IPS DF 19.7 (cell line): Measurements from ENCODE around the gene FNDC3B.
A peak's percentile ranks its signal among the peaks of the same experiment; 100 is the strongest.
"Not testable (repeated sequence)": the region's sequence is repeated elsewhere in the genome, so short reads cannot be mapped to it uniquely, and the experiment has no call there.

Source experiments
- DNase-seq: peaks from one replicate; pipeline ENCODE4 v3.0.0-alpha.2; 2013; ENCODE audit warnings: low read depth, low spot score

FNDC3B gene

DNA sequence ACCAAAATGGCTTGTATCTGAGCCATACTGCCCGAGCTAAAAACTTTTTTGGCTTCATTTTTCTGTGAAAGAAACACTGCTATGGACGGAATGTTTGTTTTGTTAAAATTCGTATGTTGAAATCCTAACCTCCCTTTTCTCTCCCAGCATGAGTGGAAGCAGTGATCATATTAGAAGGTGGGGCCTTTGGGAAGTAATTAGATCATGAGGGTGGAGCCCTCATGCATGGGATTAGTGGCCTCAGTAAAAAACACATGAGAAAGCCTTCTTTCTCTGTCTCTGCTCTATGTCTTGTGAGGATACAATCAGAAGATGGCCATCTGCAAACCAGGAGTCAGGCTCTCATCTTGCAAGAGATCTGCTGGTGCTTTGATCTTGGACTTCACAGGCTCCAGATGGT, 7.4 kb upstream of the FNDC3B start:
- DNase-seq: no peak

DNA sequence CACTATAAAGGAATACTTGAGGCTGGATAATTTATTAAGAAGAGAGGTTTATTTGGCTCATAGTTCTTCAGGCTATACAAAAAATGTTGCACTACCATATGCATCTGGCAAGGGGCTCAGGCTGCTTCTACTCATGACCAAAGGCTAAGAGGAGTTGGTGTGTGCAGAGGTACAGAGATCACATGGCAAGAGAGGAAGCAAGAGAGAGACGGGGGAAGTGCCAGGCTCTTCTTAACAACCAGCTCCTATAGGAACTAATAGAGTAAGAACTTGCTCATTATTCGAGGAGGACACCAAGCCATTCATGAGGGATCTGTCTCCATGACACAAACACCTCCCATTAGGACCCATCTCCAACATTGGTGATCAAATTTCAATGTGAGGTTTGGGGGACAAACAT, 6.0 kb upstream of the FNDC3B start:
- no peak for DNase-seq

DNA sequence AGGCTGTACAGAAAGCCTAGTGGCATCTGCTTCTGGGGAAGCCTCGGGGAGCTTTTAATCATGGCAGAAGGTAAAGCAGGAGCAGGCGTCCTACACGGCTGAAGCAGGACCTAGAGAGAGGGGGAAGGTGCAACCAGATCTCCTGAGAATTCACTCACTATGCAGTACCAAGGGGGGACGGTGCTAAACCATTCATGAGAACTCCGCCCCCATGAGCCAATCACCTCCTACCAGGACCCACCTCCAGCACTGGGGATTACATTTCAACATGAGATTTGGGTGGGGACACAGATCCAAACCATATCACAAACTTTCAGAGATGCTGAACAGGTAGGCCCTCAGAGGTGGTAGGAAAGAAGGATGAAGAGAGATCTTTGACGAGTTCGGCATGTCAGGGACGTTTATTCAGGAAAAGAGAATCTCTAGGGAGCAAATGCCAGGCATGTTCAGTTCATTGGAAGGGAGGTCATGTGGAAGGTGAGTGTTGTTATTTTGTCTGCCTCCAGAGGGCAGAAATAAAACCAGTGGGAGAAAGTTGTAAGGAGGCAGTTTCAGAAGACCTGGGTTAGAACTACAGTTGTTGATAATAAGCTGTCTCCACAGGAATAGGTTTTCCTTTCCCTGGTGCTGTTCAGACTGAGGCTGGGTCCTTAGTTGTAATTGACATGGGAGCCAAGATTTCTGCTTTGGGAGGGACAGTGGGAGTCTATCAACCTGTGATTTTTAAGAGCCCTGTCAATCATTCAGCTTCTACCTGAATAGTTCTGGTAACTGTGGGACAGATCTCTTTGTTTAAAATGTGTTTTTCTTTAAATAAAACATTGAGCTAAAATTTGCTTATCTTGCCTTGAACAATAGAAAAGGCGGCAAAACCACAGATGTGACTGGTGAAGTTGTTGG, 4.3 kb upstream of the FNDC3B start:
- DNase-seq: peak; percentile 61

DNA sequence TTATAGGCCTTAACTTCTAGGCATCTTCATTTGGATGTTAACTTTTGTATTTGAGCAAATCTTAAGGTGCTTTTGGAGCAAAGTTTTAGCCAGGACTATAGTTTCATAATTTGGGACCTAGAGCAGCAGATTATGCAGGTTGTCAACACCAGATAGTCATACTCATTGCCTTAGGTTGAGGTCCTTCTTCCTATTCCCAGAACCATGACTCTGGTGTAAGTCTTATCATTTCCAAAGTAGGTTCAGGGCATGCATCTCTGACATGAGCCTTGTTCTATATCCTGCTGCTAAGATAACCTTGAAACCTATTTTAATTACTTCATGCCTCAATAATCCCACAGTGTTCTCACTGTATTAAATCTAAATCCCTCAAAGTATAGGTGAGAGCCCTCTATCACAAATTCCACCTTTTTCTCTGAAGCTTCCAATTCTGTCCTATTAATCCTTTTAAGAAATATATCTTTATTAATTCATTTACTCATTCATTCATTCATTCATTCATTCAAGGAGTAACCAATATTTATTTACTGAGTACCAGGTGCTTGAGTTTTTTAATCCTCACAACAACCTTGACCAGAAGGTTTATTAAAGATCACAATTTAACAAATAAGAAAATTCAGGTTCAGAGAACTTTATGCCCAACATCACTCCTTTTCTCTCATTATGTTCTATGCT, 2.7 kb upstream of the FNDC3B start:
- no peak for DNase-seq

DNA sequence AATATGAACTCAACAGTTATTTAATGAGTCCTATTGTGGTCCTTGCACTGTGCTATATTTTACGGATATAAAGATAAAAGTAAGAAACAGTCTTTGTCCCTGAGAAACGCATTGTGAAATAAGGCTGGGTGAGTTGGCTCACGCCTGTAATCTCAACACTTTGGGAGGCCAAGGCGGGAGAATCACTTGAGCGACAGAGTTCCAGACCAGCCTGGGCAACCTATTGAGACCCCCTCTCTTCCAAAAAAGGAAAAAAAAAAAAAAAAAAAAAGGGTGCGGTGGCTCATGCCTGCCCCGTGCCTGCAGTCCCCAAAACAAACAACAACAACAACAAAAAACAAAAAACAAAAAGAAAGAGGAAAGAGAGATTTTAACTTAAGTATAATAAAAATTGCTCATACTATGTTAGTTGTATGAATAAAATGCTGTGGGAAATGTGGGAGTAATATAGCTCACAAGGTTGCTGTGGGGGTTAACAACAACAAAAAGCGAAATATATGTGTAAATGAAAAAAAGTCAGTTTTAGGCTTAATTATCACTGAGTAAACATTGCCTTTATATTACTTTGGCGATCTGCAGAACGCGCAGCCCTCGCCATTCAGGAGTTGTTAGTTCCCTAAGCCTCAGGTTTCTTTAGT, 461 bp upstream of the FNDC3B start:
- no peak for DNase-seq

DNA sequence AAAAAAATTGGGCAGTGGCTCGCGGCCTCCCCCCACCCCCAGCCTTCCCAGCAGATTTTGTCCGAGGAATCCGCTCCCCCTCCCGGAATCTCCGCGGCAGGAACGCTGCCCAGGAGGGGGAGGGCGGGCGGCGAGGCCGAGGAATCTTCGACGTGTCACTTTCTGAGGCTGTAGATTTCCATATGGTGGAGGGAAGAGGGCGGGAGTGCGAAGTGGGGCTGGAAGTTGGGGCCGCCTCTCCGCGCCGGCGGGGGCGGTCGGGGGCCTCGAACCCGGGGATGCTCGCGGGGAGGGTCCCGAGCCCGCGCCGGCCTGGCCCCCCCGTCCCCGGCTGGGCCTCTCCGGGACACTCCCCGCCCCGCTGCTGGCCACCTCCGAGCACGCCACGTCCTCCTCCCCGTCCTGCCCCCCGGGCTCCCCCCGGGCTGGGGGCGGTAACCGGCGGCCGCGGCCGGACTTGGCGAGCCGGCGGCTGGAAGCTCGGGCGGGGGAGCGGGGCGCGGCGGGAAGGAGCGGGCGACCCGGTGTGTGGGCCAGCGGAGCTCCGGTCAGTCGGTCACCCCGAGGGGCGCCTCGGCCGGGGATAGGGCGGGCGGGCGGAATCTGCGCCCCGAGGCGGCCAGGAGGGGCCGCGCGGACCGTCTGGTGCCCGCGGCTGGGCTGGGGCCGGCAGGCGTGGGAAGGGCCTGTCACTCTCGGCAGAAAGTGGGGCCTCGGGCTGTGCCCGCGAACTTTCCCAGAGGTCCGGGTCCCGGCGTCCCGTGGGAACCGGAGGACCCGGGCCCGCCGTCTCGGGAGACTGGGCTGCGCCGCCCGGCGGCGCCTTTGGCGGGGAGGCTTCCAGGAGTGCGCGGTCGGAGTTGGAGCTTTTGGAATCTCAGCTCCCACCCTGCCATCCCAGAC, 951 bp downstream of the FNDC3B start:
- no peak for DNase-seq

DNA sequence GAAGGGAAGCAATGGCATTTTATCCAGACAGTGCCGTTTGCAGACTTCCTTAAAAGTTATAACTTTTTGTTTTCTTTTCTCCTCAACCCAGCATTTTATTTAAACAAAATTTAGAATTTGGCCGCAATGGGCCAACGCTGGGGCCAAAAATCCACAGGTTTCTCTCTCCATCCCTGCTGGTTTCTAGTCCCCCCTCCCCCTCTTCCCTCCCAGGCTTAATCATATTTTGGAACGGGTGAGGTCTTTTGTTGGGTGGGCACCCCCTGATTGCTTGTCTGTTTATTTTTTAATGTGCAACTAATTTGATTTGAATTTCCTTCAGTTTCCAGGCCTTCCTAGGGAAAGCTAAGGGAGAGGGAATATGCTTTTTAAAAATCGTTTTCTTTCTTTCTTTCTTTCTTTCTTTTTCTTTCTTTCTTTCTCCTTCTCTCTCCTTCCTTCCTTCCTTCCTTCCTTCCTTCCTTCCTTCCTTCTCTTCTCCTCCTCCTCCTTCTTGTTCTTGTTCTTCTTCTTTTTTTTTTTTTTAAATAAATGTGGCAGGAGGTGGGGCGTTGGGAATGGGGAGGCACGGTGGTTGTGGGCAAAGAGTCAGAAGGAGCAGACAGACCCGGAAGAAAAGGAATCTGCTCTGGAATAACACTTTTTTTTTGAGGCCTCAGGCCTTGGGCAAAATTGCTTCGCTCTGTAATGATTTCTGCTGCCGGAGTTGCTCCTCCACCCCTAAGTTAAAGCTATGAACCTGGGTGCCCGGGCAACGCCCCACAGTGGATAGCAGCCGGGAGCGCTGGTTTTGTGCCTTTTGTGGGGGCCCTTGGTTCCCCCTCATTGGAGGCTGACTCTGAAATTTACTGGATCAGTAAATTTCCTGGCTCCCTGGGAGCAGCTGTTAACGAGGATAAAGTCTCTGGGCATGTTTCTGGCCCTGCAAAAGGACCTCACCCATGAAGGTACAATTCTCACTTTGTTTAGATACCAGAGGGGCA, 1.9 kb downstream of the FNDC3B start:
- DNase-seq: no peak

DNA sequence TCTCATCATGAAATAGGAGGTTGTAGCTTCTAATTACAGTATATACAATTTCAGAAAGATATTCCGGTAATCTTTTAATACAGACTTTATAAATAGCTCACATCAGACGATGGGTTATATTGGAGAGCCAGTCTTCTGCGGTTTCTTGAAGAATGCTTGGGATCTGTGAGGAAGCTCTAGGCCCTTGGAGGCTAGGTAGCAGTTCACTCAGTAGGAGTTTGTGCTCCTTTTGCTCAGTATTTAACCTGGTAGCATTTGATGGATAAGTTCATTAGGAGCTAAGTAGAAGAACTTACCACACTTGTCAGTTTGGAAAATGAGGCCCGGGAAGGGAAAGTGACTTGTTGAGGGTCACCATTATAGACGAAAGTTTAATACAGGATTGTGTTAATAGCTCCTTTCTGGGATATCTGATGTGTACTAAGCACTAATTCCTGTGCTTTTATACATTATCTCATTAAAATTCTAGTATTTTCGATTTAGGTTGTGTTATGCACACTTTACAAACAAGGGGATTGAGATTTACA, 2.8 kb downstream of the FNDC3B start:
- DNase-seq: no peak

DNA sequence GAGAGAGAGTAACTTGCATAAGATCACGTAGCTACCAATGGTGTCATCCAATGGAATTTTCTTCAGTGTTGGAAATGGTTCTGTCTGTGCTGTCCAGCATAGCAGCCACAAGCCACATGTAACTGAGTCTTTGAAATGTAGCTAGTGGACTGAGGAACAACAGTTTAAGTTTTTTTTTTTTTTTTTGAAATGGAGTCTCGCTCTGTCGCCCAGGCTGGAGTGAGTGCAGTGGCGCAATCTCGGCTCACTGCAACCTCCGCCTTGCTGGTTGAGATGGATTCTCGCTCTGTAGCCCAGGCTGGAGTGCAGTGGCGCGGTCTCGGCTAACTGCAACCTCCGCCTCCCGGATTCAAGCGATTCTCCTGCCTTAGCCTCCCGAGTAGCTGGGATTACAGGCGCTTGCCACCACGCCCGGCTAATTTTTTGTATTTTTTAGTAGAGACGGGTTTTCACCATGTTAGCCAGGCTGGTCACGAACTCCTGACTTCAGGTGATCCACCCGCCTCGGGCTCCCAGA, 3.3 kb downstream of the FNDC3B start:
- not testable (repeated sequence) for DNase-seq

DNA sequence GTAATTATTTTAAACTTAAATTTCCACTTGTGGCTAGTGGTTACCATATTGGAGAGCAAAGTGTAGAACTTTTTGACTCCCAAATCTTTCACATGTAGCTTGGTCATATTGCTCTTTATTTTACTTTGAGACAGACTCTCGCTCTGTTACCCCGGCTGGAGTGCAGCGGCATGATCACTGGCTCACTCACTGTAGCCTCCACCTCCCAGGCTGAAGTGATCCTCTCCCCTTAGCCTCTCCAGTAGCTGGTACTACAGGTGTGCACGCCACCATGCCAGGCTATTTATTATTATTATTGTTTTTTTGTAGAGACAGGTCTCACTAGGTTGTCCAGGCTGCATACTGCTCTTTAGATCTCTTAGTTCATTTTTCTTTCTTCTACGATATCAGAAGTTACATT, 3.9 kb downstream of the FNDC3B start:
- no peak for DNase-seq

DNA sequence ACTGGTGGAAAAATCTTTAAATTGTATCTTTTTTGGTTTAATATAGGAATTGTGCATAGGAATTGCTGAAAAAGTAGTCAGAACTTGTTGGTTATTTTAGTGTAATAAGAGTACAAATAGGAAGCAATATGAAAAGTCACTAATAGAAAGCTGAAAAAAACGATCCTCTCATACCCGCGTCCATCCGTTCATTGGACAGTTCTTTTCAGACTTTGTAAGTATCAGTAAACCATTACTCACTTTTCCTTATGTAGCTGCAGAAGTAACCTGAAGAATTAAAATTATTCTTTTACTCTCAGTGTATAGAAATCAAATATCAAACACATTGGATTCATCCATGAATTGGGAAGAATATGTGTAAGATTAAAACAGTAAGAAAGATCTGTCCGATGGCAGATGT, 4.4 kb downstream of the FNDC3B start:
- DNase-seq: no peak

DNA sequence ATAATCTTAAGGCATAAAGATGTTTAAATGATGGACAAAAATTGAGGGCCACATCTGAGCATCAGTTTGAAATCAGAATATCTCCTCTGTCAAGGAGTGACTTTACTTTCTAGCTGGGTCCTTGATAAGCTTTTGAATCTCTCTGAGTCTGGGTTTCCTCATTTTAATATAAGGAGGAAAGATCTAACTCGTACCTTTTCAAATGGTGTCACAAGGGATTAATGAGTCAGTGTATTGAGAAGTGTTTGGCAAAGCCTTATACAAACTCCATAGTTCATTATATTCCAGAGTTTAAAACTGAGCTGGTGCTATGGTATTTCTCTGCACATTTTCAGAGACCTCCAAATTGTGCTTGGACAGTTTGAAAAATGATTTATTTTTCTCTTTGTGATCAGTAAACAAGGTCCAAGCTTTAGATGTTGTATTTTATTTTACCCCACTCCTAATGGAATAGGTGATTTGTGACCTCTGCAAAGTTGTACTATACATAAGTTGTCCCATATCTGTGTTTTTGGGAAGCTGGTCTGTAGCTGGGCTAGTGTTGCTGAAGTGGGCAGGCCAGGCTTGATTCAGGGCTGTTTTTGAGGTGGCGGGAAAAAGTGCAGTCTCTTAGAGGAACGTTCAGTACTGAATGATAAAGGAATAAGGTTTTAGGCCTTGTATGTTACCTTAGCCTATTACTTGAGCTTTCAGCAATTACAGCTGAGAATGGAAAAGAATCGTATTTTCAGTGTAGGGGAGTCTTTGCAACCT, 5.6 kb downstream of the FNDC3B start:
- no peak for DNase-seq

DNA sequence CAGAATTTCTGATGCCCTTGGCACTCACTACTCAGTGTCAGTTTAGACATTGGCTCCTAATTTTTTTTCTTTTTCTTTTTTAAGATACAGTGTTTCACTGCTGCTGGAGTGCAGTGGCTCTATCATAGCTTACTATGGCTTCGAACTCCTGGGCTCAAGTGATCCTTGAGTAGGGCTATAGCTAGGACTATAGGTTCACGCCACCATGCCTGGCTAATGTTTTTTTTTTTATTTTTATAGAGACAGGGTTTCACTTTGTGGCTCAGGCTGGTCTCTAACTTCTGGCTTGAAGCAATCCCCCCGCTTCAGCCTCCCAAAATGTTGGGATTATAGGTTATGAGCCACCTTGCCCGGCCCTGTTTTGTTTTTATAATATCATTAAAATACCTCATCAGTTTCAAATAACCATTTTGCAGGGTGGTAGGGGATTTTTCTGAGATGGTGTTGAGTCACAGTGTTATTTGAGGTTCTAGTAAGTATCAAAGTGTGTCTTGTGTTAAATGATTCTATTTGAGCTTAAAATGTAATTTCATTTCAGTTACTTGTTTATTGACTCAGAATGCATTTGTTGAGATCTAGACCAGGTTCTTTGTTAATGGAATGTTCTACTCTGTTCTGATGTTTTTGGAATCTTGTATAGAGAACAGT, 7.0 kb downstream of the FNDC3B start:
- no peak for DNase-seq

DNA sequence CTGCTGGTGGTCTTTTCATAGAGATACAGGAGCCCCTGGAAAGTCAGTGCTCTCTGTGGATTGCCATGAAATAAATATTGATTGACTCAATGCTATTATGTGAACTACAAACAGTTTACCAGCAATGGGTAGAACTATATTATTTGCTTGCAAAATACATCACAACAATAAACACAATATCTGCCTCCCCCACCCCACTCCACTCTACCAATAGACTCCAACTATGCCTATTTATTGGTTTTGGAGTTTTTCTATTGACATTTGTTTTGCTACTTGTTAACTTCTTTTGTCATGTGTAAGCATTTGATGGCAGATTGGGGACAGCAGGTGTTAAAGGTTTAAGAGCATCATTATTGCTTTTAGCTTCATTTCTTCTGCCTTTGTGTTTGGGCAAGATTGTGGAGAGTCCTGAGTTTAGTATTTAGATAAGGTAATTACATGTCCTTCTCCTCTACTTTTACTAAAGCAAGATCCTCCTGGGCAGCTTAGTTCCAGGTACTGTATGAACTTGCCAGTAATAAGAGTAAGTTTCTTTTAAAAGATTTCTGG, 8.3 kb downstream of the FNDC3B start:
- no peak for DNase-seq

DNA sequence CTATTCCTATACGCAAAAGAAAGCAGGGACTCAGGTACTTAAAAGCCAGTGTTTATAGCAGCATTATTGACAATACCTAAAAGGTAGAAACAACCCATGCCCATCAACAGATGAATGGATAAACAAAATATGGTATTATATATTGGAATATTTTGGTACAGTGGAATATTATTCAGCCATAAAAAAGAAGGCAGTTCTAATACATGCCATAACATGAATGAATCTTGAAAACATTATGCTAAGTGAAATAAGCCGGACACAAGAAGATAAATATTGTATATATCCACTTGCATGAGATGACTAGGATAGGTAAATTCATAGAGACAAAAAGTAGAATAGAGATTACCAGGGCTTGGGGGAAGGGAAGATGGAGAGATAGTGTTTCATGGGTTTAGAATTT, 9.2 kb downstream of the FNDC3B start:
- no peak for DNase-seq

DNA sequence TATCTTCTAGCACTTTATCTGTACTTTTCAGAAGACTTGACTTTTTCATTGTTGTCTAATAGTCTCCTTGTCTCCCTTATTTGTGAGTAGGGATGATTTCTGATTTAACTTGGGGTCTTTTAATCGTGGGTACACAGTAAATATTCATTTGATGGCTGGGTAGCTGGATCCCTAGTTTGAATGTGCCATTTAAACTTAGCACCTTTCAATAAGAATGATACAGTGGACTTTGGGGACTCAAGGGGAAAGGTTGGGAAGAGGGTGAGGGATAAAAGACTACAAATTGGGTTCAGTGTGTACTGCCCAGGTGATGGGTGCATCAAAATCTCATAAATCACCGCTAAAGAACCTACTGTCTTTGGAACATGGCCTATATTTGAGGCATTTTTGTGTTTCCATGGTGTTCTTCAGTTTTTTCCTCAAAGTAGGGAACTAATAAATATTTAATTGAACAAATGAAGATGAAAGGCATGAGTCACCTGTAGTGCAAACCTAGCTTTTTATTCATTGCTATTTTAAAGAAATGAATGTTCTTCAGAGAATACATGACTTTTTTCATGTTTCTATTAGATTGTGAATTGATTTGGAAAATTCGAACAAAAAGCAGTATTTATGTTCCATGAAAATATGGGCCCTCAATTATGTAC, 12.1 kb downstream of the FNDC3B start:
- DNase-seq: no peak

DNA sequence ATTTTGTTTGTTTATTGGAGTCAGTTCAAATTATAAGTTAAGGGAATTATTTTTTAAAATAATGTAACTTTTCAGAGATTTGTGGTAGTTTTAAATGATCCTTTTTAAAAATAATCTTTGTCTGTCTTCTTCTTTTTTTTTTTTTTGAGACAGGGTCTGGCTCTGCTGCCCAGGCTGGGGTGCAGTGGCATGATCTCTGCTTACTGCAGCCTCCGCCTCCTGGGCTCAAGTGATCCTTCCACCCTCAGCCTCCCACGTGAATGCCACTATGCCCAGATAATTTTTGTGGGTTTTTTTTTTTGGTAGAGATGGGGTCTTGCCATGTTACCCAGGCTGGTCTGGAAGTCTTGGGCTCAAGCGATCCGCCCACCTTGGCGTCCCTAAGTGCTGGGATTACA, 12.6 kb downstream of the FNDC3B start:
- no peak for DNase-seq

DNA sequence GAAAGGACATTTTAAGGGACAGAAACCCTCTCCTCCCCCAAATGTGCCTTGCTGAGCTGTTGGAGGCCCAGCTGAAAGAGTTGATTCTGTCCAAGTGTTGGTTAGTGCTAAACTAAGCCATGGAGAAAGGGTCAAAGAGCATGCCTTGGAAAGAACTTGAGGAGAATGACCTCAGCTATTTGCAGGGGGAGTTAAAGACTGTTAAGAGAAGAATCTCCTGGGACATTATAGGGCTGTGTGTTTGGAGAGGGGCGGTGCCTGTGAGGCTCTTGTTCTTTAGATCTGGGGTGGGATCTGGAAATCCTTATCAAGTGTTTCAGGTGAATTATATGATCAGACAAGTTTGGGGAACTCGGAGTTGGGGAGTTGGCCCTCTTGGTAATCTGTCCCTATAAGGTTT, 13.0 kb downstream of the FNDC3B start:
- DNase-seq: no peak
